ENCODE measurements around the gene NOXO1.
A peak's percentile ranks its signal among the peaks of the same experiment; 100 is the strongest.

The NOXO1 gene

DNA sequence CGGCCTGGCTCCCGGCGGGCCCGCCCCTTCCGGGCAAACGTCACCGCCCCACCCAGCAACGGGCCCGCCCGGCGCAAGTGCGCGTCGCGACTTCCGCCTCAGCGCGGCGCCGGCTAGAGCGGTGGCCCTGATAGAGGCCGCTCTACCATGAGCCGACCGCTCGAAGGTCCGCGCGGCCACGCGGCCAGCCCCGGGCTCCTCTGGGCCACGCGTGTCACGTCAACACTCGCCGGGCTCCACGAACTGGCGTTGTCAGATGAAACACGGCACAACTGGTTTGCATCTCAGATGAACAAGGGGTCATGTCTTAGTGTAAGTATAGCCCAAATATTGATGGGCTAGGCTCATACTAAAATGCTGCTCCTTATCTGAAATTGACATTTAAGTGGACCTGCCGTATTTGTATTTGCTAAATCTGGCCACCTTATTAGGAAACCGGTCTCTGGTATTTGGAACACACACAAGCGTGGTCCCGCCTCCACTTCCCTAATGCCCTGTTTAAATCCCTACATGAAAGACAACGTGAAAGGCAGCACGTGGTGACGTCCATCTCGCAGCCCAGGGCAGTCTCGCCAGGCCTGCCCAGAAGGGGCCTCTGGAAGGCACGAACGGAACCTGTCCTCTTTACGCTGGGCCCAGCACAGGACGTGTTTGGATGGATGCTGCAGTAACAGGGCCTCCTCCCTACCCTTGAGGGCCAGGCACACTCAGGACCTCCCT is 28.7 kb upstream of the NOXO1 start, which contains the start of gene ZNF598:
Gene ZNF598, minus strand, starts transcription at position 31 of the 720 bp plus-strand sequence.
- peak; percentile 90 for DNase-seq

DNA sequence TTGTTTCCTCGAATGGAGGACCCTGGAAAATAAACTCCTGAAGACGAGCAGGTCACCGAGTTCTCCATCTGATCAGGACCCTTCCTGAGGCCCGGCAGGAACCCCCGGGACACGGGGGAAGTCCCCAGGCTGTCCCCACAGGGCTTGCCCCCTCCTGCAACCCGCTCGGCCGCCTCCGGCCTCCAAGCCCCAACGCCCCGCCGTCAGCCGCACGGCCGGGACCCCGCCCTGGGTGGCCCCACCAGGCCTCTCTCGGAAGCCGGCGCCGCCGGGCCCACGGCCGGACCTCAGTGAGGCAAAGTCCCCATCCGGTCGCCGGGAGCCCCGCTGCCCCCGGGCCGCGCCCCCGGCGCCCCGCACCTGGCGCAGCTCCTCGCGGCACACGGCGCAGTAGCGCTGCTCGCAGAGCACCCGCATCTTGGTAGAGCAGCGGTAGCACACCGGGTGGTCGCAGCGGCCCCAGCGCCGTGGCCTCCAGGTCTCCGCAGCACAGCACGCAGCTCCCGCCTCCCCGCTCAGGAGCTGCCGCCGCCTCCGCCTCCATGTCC is 28.0 kb upstream of the NOXO1 start:
- no peak for DNase-seq

DNA sequence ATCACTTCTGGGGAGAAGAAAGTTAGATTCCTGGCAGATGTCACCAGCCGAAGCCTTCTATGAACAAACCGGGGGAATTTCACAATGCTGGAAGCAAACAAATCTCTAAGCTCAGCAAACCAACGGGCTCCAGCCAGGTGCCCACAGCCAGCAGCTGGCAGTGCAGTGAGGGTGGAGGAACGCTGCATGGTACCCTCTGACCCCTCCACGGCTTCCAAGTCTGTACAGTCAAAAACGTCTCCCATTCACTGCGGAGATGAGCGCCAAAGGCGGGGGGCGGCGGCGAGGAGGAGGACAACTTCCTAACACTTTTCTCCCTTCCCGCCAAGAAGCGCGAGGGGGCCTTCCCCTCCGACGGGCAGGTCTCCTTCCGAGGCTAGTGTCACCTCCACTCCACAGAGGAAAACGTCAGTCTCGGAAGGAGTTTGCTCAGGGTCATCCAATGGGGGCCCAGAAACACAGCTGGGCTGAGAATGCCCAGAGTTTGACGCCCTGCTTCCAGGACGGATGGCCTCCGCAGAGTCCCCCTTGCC is 27.4 kb upstream of the NOXO1 start:
- DNase-seq, result no peak

DNA sequence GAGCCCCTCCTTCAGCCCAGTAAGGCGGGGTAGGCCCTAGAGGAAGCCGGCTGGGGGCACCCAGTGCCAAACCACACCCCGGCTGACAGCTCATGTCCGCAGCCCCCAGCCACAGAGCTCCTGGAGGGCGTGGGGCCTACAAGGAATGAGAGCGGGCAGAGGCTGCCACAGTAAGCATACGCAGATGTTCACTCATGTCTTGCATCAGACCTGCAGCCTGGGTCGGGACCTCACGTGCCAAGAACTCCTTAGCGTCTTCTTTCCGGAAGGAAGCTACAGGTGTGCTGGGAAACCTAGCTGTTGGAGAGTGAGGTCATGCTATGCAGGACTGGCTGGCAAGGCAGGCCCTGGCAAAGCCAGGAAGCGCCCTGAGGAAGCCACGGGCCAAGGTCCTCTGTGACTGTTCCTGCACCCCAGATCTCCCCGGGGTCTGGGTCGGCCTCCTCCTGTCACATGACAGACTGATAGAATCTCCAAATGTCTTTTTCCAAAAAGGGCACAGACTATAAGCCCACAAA is 26.8 kb upstream of the NOXO1 start:
- peak; percentile 43 for DNase-seq

DNA sequence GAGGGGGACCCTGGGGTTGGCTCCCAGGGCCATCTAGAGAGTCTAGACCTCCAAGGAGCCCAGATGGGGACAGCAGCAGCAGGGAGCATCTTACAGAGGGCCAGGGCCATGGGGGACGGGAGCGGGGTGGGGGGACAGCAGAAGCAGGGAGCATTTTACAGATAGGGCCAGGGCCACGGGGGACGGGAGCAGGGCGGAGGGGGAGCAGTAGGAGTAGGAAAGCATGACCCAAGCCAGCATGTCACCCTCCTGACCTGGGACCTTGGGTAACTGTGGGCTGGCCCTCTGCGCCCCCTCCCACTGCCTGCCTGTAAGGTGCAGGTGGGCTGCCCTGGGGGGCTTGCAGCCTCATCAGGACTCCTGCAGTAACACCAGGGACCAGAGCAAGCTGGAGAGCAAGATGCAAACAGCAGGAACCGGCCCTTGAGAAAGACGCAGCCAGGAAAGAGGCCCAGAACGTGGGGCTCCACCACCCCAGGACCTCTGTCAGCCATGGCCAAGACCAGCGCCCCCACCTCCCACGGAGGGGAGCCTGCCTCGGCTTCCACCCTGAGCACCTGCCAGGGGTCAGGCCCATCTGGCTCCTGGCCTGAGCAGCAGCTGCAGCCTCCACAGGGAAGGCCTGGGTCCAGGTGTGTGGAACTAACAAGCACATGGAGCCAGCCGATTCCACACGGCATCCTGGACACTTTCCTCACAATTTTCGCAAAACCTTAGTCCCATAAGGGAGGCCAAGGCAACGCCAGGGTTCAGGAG is 26.0 kb upstream of the NOXO1 start:
- DNase-seq, result no peak

DNA sequence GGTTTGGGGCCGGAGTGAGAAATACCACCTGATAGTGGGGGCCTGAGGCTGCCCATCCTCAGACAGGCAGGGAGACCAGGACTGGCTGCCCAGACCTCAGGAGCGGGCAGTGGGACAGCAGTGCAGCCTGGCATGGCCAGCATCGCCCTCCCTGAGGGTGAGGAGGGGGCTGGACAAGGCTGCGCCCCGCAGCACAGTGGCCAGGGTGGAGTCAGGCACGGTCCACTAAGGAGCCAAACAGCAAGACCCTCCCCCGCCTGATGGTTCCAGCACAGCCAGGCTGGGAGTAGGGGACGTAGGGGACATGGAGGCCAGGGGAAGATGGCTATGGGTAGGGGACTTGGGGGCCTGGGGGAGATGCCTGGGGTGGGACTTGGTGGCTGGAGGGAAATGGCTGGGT is 25.0 kb upstream of the NOXO1 start:
- DNase-seq, result no peak

DNA sequence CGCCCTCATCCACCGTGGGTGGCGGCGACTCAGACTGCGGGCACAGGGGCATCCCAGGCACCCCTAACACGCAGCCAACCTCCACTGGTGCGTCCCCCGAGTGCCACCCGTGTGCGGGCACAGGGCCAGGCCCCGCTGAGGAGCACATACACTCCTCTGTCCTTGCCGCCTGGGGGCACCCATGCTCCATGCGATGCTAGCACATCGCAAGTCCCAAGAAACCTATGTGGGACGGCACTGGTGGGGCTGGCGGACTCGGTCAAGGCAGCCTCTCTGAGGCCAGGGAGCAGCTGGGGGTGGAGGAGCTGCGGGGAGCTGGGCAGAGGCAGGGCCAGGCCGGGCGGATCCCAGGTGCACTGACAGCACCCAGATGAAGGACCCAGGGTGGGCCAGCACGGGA is 24.4 kb upstream of the NOXO1 start:
- no peak for DNase-seq

DNA sequence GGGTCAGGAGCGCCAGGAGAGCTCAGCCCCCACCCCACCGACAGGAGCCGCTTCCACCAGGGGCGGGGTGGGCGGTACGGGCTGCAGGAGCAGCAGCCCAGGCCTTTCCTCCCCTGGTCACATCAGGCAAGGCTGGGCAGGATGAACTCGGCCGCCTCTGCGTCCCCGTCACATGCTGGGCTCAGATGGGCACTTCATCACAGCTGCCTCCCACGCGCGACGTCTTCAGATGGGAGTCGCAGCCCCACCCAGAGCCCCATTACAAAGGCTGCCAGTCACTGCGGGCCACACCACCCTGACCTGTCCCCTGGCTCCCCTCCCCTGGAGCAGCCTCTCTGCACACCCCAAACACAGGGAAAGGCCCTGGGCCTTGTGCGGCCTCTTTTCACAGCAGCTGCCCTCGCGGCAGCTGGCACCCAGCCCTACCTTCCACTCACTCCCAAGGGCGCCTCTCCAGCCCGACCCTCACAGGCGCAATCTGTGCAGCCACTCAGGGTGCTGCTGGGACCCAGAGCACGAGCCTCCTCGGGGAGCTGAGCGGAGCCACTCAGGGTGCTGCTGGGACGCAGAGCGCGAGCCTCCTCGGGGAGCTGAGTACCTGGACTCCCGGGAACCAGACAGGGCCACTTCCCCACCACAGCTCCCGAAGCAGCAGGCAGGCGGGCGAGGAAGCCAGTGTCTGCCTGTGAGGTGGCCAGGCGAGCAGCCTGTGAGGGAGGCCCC is 23.7 kb upstream of the NOXO1 start:
- no peak for DNase-seq

DNA sequence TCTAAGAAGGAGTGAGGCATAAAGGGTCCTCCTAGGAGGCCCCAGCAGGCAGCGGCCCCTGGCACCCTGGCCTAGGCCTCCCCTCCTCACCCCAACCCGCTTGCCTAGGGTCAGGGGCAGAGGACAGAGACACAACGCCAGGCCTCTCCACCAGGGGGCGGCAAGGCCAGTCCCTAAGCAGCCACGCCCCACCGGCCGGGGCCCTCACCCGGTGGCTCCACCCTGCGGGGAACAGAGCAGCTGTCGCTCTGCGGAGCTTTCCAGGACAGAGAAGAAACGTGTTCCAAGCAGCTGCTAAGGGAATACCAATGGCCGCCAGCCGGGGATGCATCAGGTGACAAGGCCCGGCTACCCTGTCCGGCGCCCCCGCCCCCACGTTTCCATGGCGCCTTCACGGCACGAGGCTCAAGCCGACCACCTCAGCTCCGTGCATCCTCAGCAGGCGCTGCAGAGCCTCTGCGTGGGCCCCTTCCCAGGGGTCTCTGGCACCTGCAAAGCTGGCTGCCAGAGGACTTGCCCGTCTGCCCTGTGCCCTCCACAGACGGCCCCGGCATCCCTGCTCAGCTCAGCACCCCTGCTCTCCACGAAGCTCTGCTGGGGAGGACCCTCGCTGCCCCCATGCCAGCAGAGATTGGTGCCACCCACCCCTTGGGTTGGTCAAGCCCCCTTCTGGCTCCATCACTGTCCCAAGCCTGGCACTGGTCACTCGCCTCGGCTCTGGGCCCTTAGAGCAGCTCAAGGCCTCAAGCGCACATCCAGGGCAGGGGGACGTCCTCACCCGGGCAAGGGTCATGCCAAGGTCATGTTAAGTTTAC is 22.8 kb upstream of the NOXO1 start:
- DNase-seq, result peak; percentile 79

DNA sequence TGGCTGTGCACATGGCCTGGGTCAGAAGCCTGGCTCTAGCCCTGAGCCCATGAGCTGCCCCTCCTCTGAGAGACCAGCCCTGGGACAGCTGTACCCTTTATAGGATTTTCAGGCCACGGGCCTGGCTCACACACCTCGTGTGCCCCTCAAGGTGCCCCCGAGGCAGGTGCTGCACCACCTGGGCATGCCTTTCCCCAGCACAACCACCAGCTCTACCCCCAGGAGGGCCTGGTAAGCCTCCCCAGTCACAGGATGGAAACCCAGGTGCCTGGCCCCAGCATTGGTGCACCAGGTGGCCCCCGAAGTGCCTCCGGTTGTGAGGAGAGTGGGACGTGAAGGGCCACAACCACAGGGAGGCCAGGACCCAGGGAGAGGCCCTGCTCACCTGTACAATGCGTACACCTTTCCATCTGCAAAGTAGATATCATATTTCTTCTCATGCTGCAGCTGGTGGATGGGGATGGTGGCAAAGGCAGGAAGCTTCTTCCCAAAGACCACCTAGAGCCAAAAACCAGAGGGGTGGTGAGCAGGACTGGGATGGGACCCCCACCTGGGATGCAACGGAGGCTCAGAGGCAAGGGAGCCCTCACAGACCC is 22.1 kb upstream of the NOXO1 start:
- DNase-seq, result no peak

DNA sequence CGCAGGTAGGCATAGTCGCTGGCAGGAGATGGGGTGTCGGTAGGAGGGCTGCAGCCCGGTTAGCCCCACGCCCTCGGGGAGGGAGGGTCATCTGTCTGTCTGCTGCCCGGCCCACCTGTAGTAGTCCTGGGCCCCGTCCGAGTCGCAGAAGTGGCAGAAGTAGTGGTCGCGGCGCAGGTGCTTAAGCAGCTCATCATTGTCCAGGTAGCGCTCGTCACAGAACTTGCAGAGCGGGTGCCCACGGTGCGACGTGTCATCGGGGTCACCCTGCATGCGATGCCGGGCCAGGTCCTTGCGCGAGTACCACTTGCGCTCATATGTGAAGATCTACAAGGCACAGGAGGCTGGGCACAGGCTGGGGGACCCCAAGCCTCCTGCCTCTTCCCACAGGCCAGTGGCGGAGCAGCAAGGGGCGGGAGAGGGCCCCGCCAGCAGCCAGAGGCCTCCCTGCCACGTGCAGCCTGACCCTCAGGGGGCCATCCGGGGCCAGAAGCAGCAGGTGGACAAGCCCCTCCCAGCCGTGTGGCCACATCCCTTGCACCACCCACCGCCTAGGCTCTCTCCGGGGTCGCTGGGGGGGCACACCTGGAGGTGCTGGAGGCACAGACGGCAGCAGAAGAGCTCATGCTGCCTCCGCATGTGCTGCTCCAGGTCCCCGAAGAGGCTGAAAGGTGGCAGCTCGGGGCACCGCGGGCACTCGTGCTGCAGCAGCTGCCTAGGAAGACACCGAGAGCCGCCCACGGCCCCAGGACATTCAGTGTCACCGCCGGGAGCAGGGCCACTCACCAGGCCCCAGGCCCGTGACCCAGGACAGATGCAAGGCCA is 21.3 kb upstream of the NOXO1 start:
- DNase-seq, result no peak

DNA sequence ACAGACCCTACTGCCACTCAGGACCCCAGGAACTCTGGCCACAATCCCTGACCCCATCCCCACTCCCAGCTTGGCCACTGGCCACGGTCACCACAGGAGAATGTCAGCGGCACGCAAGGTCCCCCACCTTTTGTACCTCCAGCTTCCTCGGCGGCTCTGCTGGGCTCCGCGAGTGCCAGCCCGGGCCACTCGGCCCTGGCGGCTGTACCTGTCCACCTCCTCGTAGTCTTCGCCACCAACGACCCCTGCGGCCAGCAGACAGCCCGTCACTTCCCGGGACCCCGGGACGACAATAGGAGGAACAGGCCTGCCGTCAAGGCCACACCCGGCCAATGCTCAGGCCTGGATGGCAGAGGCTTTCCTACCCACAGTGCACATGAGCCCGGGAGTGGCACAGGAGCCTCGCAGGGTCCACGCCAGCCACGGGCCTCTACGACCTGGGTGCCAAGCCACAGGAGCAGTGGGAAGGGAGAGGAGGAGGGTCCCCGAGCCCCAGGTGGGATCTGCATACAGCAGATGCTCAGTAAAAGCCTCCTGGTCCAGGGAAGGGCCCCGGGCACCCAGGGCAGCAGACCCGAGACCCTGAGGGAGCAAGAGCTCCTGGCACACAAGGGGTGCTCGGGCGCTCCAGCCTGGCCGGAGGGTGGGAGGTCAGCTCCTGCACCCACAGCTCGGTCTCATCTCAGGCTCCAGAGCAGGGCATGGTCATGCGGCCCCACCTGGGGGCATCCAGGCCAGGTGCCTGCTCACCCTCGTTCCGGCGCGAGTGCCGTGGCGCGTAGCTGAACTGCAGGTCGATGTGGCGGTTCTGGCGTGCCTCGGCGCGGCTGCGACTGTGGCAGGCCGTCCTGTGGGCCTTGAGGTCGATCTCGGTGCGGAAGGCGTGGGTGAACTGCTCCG is 20.4 kb upstream of the NOXO1 start:
- no peak for DNase-seq

DNA sequence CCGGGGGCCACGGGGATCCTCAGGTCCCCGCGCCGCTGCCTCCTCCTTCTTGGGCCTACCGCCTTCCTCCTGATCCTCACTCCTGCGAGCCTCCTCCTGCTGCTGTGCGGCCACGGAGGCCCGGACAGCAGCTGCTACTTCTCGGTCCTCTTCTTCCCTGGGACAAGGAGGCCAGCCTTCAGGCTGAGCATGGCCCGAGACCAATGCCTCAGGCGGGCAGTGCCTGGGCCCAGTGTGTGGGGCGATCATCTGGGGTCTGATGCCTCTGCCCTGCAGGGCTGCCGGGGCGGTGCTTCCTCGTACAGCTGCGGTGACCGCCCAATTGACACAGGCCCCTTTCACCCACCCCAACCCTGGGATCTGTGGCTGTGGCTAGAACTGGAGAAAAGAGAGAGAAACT is 19.8 kb upstream of the NOXO1 start:
- DNase-seq, result no peak

DNA sequence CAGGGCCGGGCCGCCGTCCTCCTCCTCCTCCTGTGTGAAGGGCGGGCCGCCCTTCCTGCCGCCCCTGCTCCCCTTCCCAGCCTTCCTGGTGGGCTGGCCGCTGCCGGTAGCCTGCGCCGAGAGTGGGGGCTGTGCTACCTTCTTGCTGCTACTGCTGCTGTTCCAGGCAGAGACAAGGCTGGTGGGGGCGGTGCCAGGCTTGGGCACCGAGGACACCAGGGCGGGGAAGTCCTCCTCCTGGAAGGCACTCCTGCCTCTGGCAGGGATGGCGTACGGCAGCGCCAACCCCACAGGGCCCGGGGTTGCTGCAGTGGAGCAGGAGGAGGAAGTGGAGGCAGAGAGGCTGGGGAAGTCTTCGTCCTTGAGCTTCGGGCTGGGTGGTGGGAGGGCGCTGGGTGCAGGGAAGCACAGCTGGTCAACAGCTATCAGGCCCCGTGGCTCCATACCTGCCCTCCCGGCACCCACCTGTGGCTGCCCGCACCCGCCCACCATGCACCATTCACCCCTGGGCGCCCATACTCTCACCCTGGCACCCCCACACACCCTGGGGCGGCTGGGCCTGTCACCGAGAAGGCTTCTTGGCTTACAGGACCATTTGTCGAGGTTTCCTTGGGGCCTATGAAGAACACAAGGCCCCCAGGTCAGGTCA is 18.7 kb upstream of the NOXO1 start:
- DNase-seq, result no peak

DNA sequence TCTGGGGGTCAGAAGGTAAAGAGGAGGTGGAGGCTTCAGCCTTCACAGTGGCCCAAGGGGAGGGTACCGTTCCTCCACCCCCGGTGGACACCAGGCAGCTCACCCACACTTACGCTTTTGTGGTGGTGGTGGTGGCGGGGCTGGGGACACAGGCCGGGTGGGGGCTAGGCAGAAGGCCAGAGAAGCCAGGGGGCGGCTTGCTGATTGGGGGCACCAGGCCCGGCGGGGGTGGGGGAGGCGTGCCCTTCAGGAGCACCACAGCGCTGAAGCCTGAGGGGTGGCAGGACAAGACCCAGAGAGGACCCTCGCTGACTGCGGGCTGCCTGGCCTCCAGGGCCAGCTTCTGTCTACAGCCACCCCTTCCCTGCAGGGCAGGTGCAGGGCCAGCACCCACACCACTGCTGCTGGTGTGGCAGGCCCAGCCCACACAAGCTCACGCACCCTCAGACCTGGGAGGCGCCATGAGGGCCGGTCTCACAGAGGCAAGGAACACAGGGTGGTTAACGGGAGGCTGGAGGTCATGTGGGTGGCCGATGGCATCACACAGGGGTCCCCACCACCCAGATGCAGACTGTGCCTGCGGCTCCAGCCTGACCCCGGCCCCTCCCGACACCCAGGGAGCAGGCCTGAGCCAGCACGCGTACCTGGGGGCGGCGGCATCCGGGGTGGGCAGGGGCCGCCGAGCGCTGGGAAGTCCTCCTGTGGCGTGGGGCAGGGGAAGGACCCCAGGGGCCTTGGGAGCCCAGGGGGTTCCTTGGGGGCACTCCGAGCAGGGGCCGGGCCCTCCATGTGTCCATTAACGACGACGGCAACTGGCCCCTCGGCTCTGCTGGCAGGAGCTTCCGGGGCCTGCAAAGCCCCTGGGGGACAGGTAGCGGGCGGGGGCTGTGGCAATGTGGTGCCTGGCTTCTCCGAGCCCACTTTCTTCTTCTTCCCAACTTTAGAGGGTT is 17.9 kb upstream of the NOXO1 start:
- no peak for DNase-seq

DNA sequence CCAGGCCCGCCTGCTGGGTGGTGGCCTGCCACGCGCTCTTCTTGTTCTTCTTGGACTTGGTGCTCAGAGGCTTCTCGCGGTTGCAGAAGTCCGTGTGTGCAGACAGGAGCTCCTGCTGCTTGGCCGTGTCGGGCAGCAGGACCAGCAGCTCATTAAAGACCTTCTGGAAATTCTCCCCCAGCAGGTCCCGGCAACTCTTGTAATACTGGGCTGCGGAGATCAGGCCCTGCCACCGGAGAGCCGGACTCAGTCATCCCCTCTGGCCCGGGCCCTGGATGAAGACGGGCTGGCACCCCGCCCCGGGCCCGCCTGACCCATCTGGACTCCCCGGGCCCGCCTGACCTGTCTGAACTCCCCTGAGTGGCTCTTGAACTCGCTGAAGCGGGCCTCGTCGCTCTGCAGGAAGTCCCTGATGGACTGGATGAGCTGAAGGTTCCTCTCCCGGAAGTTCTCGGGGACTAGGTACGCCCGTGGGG is 17.1 kb upstream of the NOXO1 start:
- DNase-seq, result no peak
